ENCODE data around the gene UGT1A9.

UGT1A9 gene

GRCh38 chr2:233807966-233808935 is 136.6 kb downstream of the UGT1A9 start:
- TF ChIP-seq CTCF (IDR thresholded peaks at IDR 0.05; ENCODE audit: low read depth, low read length): no peak
- DNase-seq (ENCODE audit: extremely low read depth, low read depth): no peak

GRCh38 chr2:233810385-233810784 is 138.7 kb downstream of the UGT1A9 start:
- DNase-seq (ENCODE audit: extremely low read depth, low read depth): no peak
- no peak for TF ChIP-seq CTCF (IDR thresholded peaks at IDR 0.05; ENCODE audit: low read depth, low read length)

GRCh38 chr2:233811087-233811486 is 139.4 kb downstream of the UGT1A9 start:
- no peak for TF ChIP-seq CTCF (IDR thresholded peaks at IDR 0.05; ENCODE audit: low read depth, low read length)
- DNase-seq (ENCODE audit: extremely low read depth, low read depth): no peak

GRCh38 chr2:233811732-233812131 is 140.0 kb downstream of the UGT1A9 start:
- no peak for DNase-seq (ENCODE audit: extremely low read depth, low read depth)
- TF ChIP-seq CTCF (IDR thresholded peaks at IDR 0.05; ENCODE audit: low read depth, low read length): no peak

- TF ChIP-seq CTCF (IDR thresholded peaks at IDR 0.05; ENCODE audit: low read depth, low read length): no peak
- DNase-seq (ENCODE audit: extremely low read depth, low read depth): no peak
These were observed 141.7 kb downstream of the UGT1A9 start for GRCh38 chr2:233813236-233814055.

GRCh38 chr2:233814056-233814835 is 142.5 kb downstream of the UGT1A9 start:
- no peak for TF ChIP-seq CTCF (IDR thresholded peaks at IDR 0.05; ENCODE audit: low read depth, low read length)
- no peak for DNase-seq (ENCODE audit: extremely low read depth, low read depth)
